HG03354 (cell line): ENCODE data around the gene HAUS8.
"Not testable (repeated sequence)": the region's sequence is repeated elsewhere in the genome, so short reads cannot be mapped to it uniquely, and the experiment has no call there.

Source experiments
- ATAC-seq: cut with Tn5 transposase; IDR thresholded peaks from one replicate; pipeline ENCODE4 v1.9.1; 2021; ENCODE audit warnings: mild to moderate bottlenecking; ENCODE audit not compliant: unreplicated experiment, poor library complexity, severe bottlenecking

Gene HAUS8

GRCh38 chr19:17104679-17105078, 29.4 kb upstream of the HAUS8 start:
- no peak for ATAC-seq

- ATAC-seq, result no peak
Measured at GRCh38 chr19:17103177-17103576, 27.9 kb upstream of the HAUS8 start.

GRCh38 chr19:17101686-17102628, 26.7 kb upstream of the HAUS8 start:
- ATAC-seq, result no peak

GRCh38 chr19:17098326-17098725, 23.1 kb upstream of the HAUS8 start:
- no peak for ATAC-seq

GRCh38 chr19:17097593-17098126, 22.4 kb upstream of the HAUS8 start:
- ATAC-seq, result no peak

GRCh38 chr19:17095141-17095919, 20.1 kb upstream of the HAUS8 start:
- no peak for ATAC-seq

- not testable (repeated sequence) for ATAC-seq
Measured at GRCh38 chr19:17094694-17095093, 19.4 kb upstream of the HAUS8 start.

GRCh38 chr19:17092696-17093095, 17.4 kb upstream of the HAUS8 start:
- no peak for ATAC-seq

GRCh38 chr19:17091758-17092333, 16.6 kb upstream of the HAUS8 start:
- no peak for ATAC-seq

- no peak for ATAC-seq
Measured at GRCh38 chr19:17090583-17090982, 15.3 kb upstream of the HAUS8 start.

- no peak for ATAC-seq
Measured at GRCh38 chr19:17088552-17088951, 13.3 kb upstream of the HAUS8 start.

- no peak for ATAC-seq
Measured at GRCh38 chr19:17086834-17087233, 11.6 kb upstream of the HAUS8 start.

GRCh38 chr19:17086120-17086519, 10.9 kb upstream of the HAUS8 start:
- no peak for ATAC-seq

GRCh38 chr19:17081672-17082630, 6.7 kb upstream of the HAUS8 start:
- no peak for ATAC-seq

GRCh38 chr19:17080440-17080801, 5.2 kb upstream of the HAUS8 start:
- ATAC-seq, result no peak

- no peak for ATAC-seq
Measured at GRCh38 chr19:17079710-17080439, 4.6 kb upstream of the HAUS8 start.

- no peak for ATAC-seq
Measured at GRCh38 chr19:17078920-17079709, 3.9 kb upstream of the HAUS8 start.
